ENCODE data around the gene KCNC2.

KCNC2 gene

DNA sequence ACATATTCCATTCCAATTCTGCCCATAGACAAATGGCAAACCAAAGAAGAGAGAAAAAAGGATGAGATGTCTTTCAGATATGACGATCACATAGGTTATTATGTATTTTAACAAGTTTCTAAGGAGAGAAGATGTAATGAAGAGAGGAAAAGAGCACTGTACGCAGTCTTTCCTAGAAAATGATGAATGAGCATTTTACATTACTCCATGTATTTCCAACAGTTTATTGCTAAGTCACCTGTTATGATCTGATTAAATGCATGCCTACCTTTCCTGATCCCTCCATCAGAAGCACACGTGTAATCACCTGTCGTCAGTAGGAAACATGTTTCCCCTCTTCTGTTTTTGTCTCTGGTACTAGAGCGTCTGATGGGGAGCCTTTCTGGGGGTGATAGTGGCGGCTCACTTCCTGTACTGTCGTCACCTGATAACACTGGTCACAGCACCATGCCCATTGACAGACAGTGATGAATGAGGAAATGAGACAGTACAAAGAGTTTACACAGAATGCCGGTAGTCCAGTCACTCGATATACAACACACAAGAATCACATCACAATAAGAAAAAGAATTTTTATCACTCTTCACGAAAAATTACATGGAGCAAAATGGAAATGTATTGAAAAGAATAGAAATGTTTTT is 161.6 kb downstream of the KCNC2 start:
- DNase-seq: no peak

DNA sequence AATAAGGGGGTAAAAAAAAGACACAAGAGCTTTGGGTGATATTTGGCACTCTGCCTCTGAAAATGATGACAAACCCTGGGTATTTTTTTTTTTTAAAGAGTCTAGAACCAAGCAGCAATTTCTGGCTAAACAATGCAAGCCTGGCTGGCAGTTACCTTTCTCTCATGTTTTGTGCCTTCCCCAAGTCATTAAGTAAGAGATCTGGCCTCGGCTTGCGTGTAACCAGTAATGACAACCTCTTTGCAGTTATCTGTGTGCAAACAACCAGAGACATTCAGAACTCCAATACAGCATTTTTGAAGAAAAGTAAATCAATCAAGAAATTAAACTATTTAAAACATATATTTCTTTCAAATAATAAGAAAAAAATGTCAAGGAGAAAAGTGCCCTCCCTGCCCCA is 167.5 kb downstream of the KCNC2 start:
- no peak for DNase-seq

DNA sequence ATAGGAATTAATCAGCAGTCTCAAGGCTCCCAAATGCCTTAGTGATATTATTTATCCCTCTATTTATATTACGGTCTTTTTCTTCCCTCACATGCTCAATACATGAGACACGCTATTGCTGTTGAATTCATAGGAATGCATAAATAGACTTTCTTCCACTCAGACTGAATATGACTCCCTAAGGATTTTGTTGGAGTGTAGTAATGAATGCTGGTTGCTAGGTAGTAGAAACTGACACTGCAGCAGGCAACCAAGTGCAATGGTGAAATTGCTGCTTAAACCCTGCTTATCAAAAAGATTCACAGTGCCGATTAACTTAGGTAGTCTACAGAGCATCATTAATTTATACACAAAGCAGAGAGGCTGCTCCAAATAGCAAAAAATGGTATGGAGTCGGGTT is 168.2 kb downstream of the KCNC2 start:
- no peak for DNase-seq

DNA sequence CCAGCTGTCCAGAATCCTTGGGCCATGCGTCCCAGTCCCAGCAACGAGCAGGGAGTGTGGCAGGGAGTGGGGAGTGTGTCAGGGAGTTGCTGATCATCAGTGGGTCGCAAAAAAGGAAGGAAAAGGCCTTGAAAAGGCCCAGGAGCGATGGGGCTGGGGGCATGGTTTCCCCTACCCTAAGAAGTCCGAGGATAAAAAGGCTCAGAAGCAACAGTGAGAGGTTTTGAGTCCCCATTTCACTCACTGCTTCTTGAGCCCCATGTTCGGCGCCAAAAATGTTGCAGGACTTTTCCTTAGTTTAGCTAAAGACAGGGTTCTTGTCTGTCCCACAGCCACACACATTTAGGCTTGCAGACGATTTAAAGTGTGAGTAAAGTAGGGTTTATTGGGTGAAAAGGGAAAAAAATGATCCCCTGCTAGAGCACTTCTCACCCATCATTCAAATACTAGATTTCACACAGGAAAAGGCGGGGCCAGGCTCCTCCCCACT is 189.5 kb downstream of the KCNC2 start:
- DNase-seq: no peak

DNA sequence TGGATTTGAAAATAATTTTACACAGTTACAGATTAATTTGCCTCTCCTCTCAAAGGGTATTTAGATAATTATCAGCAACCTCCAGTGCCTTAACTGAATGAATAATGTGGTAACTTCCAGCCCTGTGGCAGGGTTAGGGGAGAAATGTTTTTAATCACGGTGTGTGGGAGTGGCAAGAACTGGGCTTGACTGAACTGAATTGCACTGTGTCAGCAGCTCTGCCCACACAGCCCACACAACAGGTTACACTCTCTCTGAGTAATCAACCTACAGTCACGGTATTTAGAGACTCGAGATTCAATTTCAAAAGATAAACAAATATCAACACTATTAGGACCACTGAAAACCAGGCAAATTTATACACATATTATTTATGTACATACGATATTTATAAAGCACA is 198.5 kb downstream of the KCNC2 start:
- DNase-seq: no peak

DNA sequence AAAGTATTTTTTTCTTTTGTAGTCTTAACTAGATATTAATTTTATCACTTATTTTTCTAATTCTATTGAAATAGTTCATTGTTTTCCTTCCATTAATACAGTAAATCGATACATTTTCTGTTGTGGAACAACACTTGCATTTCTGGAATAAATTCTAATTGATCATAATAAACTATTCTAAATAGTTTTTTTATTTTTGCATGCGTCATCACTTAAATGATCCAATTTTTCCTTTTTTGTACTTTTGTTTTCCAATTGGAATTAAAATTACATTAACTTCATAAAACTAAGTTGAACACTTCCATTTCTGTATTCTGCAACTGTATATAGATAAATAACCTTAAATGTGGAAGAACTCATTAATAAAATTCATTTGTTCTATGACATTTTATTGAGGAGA is 202.5 kb downstream of the KCNC2 start:
- DNase-seq: no peak

DNA sequence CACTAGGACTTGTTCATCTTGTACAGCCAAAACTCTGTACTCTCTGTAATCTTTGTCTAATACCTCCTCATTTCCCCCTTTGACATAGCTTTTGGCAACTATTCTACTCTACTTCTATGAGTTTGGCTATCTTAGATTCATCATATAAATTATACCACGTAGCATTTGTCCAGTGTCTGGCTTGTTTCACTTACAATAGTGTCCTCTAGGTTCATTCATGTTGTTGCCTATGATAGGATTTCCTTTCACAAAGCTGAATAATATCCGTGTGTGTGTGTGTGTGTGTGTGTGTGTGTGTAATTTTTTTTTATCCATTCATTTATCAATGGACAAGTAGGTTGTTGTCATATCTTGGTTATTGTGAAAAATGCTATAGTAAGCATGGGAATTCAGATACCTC is 209.5 kb downstream of the KCNC2 start:
- no peak for DNase-seq

DNA sequence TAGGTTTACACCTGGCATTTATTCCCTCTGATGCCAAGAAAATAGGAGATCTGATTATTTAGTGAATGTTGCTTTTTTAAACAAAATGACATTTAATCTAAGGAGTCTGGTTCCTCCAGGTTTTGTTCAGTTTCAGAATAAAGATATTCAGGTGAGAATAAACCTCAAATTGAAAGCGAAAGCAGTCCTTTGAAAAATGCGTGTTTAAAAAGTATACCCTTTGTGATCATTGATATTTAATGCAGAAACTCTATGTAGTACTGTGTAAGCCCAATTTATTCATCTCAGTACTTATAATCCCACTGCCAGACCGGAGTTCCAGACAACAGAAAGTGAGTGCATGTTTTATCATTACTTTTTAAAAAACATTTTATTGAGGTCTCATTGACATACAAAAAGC is 210.2 kb downstream of the KCNC2 start:
- no peak for DNase-seq

Data from NCI-H1930 (cell line).